ENCODE data around the gene MAP7D2. TPM values are rescaled to one million over a fixed set of nuclear protein-coding genes. Genes with fewer than 3 reads are reported as not detected.

The MAP7D2 gene
- total RNA-seq, 1 donor from 2014 or later, result 1.5 TPM

- TF ChIP-seq CTCF (IDR thresholded peaks at IDR 0.05; ENCODE audit: unreplicated experiment), result no peak
- peaks cover 16% of the 10 kb centered on the region for H3K9me3 Mint-ChIP-seq (ENCODE audit: low read depth)
- no peak for DNase-seq (ENCODE audit: low spot score, unreplicated experiment)
- H3K4me1 Mint-ChIP-seq (ENCODE audit: low read depth), result no peaks in the 10 kb centered on the region
- no peaks in the 10 kb centered on the region for H3K27me3 Mint-ChIP-seq
- H3K36me3 Mint-ChIP-seq (ENCODE audit: insufficient read depth), result no peaks in the 10 kb centered on the region
- H3K27ac Mint-ChIP-seq, result no peak overlapping the region
- no peak overlapping the region for H3K4me3 Mint-ChIP-seq (ENCODE audit: low read depth)
These were observed 74.5 kb downstream of the MAP7D2 start for GRCh38 chrX:20042221-20042620.

- H3K4me1 Mint-ChIP-seq (ENCODE audit: low read depth), result peaks cover 1% of the 10 kb centered on the region
- H3K27ac Mint-ChIP-seq, result no peak overlapping the region
- H3K9me3 Mint-ChIP-seq (ENCODE audit: low read depth), result peaks cover 16% of the 10 kb centered on the region
- H3K27me3 Mint-ChIP-seq, result no peaks in the 10 kb centered on the region
- no peak for TF ChIP-seq CTCF (IDR thresholded peaks at IDR 0.05; ENCODE audit: unreplicated experiment)
- no peak overlapping the region for H3K4me3 Mint-ChIP-seq (ENCODE audit: low read depth)
- DNase-seq (ENCODE audit: low spot score, unreplicated experiment), result no peak
- H3K36me3 Mint-ChIP-seq (ENCODE audit: insufficient read depth), result no peaks in the 10 kb centered on the region
These were observed 77.7 kb downstream of the MAP7D2 start for GRCh38 chrX:20038966-20039365.

GRCh38 chrX:20037186-20037585 is 79.5 kb downstream of the MAP7D2 start:
- Mint-ChIP-seq H3K9me3 (ENCODE audit: low read depth) (peaks cover 19% of the 10 kb centered on the region), H3K4me3 (ENCODE audit: low read depth) (no peak overlapping the region), H3K27me3 (no peaks in the 10 kb centered on the region), H3K27ac (no peak overlapping the region), H3K4me1 (ENCODE audit: low read depth) (peaks cover 4% of the 10 kb centered on the region), H3K36me3 (ENCODE audit: insufficient read depth) (no peaks in the 10 kb centered on the region)
- DNase-seq (ENCODE audit: low spot score, unreplicated experiment), result no peak
- no peak for TF ChIP-seq CTCF (IDR thresholded peaks at IDR 0.05; ENCODE audit: unreplicated experiment)

GRCh38 chrX:20032201-20032600 is 84.5 kb downstream of the MAP7D2 start:
- peaks cover 13% of the 10 kb centered on the region for H3K9me3 Mint-ChIP-seq (ENCODE audit: low read depth)
- no peak for TF ChIP-seq CTCF (IDR thresholded peaks at IDR 0.05; ENCODE audit: unreplicated experiment)

GRCh38 chrX:20029728-20030127 is 87.0 kb downstream of the MAP7D2 start:
- Mint-ChIP-seq H3K4me3 (ENCODE audit: low read depth) (no peak overlapping the region), H3K4me1 (ENCODE audit: low read depth) (peaks cover 21% of the 10 kb centered on the region), H3K9me3 (ENCODE audit: low read depth) (peaks cover 15% of the 10 kb centered on the region), H3K27me3 (no peaks in the 10 kb centered on the region), H3K36me3 (ENCODE audit: insufficient read depth) (no peaks in the 10 kb centered on the region), H3K27ac (no peak overlapping the region)
- no peak for TF ChIP-seq CTCF (IDR thresholded peaks at IDR 0.05; ENCODE audit: unreplicated experiment)
- DNase-seq (ENCODE audit: low spot score, unreplicated experiment), result no peak

More at GRCh38 chrX:20032201-20032600, 84.5 kb downstream of the MAP7D2 start:
- no peak overlapping the region for H3K4me3 Mint-ChIP-seq (ENCODE audit: low read depth)
- H3K4me1 Mint-ChIP-seq (ENCODE audit: low read depth), result peaks cover 20% of the 10 kb centered on the region
- H3K36me3 Mint-ChIP-seq (ENCODE audit: insufficient read depth), result no peaks in the 10 kb centered on the region
- H3K27ac Mint-ChIP-seq, result no peak overlapping the region
- DNase-seq (ENCODE audit: low spot score, unreplicated experiment), result no peak
- H3K27me3 Mint-ChIP-seq, result no peaks in the 10 kb centered on the region

All from progenitor cell of endocrine pancreas (in vitro differentiated cells).